Esophagus squamous epithelium (tissue), 4 donors: Measurements from ENCODE around the gene NEUROD2.

Experiments used
- CTCF ChIP-seq, 6 experiments: fragments of 450-650 bp in 4 of 6; fragments of 200-600 bp in 2 of 6; sonication (generic) in 2 of 6; IDR thresholded peaks; one replicate each; pipeline ENCODE4 v1.5.1; 2016 to 2019; ENCODE audit warnings: antibody characterized with exemption in 6 of 6, mild to moderate bottlenecking in 4 of 6, moderate library complexity in 4 of 6
- POLR2A ChIP-seq, 4 donors: fragments of 450-650 bp; IDR thresholded peaks; one replicate each; pipeline ENCODE4 v1.6.1; 2017; ENCODE audit warnings: antibody characterized with exemption in 4 of 4, mild to moderate bottlenecking in 4 of 4, moderate library complexity in 3 of 4

DNA sequence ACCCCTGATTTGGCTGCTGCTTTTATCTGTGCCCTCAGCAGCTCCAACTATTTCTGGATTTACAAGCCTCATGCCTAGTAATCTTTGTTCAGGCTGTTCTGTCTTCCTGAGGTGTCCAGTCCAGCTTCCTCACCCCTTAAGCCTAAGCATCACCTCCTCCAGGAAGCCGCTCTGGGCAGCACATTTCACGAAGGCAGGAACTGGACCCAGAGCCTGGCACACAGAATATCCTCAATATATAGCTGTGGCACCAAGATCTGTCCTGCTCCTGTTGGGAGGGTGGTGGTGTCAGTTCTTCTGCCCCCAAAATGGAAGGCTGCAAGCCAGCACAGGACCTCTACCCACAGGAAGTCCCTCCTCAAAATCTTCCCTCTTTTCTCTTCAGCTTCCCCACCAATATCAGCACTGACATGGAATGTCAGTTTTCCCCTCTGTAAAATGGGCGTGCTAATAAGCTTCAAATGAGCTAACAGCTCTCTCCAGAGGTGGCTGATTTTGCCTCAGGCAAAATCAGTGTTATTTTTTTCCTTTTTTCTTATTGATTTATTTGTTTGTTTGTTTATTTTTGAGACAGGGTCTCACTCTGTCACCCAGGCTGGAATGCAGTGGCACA lies 6.9 kb upstream of the NEUROD2 start:
- TF ChIP-seq CTCF (IDR thresholded peaks at IDR 0.05) (no peak), POLR2A (IDR thresholded peaks at IDR 0.05) (no peak)
